K562 (cell line): Measurements from ENCODE around the gene EGFL6.

Experiments used
- CBFA2T3 ChIP-seq: fragments of 450-650 bp; IDR thresholded peaks from 2 replicates; pipeline ENCODE4 v1.6.1; 2017
- CBFB ChIP-seq: sonication (generic); formaldehyde crosslinking; IDR thresholded peaks from 2 replicates; pipeline ENCODE4 v1.4.0; 2020; ENCODE audit warnings: mild to moderate bottlenecking, missing genetic modification reagents
- CHD4 ChIP-seq: fragments of 200-600 bp; sonication (generic); IDR thresholded peaks from 3 replicates; pipeline ENCODE4 v1.6.1; 2012; ENCODE audit warnings: low read depth, mild to moderate bottlenecking, mixed read lengths, low read length, inconsistent platforms; ENCODE audit not compliant: insufficient read depth, insufficient replicate concordance, poor library complexity, severe bottlenecking
- KLF13 ChIP-seq: fragments of 450-650 bp; IDR thresholded peaks from 2 replicates; pipeline ENCODE4 v1.6.1; 2016; ENCODE audit warnings: missing genetic modification characterization, low read depth, mild to moderate bottlenecking, missing compliant biosample characterization, moderate library complexity, borderline replicate concordance
- POLR2A ChIP-seq: fragments of 450-650 bp; conservative IDR thresholded peaks from 2 replicates; pipeline ENCODE4 v1.6.1; 2016
- RNF2 ChIP-seq: sonication (generic); IDR thresholded peaks from 2 replicates; pipeline ENCODE4 v1.6.1; 2016
- RUNX1 ChIP-seq: sonication (generic); IDR thresholded peaks from 2 replicates; pipeline ENCODE4 v1.6.1; 2016; ENCODE audit warnings: antibody characterized with exemption, low read depth
- SIN3A ChIP-seq, 2 experiments: fragments of 150-350 bp in 1 of 2; IDR thresholded peaks; 2 replicates each; pipeline ENCODE4 v1.6.1; 2011 to 2016; ENCODE audit warnings: borderline replicate concordance in 2 of 2, low read depth in 2 of 2, low read length in 2 of 2, mild to moderate bottlenecking in 2 of 2, moderate library complexity in 2 of 2; ENCODE audit not compliant: control insufficient read depth in 1 of 2
- SPI1 ChIP-seq: IDR thresholded peaks from 2 replicates; pipeline ENCODE4 v1.6.1; 2011; ENCODE audit warnings: low read depth, low read length, control low read depth, borderline replicate concordance
- ZNF224 ChIP-seq: sonication (generic); formaldehyde crosslinking; IDR thresholded peaks from 2 replicates; pipeline ENCODE4 v1.8.0; 2022; ENCODE audit warnings: mild to moderate bottlenecking, missing genetic modification reagents
- TF ChIP-seq, protein P1 (sequence below): fragments of 450-650 bp; IDR thresholded peaks from 2 replicates; pipeline ENCODE4 v1.7.1; 2018; ENCODE audit warnings: mild to moderate bottlenecking, low read depth; ENCODE audit not compliant: partially characterized antibody
- TF ChIP-seq, protein P2 (sequence below), 3 experiments: IDR thresholded peaks in 2 of 3; conservative IDR thresholded peaks in 1 of 3; 2 replicates each; pipeline ENCODE4 v1.5.1; 2011 to 2012; ENCODE audit warnings: low read length in 3 of 3, mild to moderate bottlenecking in 3 of 3, control low read depth in 2 of 3, improper control_type of control experiment in 1 of 3, inconsistent platforms in 1 of 3, low read depth in 1 of 3, mixed read lengths in 1 of 3, moderate library complexity in 1 of 3; ENCODE audit not compliant: insufficient read depth in 2 of 3
- TF ChIP-seq, protein P3 (sequence below): sonication (generic); formaldehyde crosslinking; IDR thresholded peaks from 2 replicates; pipeline ENCODE4 v1.8.0; 2023; ENCODE audit warnings: missing genetic modification reagents, mild to moderate bottlenecking, borderline replicate concordance

DNA sequence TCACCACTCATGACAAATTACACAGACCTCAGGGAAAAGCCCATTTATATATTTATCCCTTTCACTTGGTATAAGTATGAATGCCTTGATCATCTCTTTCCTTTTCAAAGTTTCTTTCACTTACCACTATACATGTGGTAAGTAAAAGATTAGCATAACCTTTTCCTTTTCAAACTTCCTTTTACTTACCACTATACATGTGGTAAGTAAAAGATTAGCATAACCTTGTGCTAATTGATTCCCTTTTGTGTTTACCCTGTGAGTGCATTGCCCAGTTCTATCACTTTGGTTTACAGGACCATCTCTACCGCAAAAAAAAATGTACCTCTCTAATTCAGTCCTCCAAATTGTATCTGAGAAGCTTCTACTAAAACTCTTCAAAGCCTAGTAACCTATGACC lies 50.8 kb downstream of the EGFL6 start:
- TF ChIP-seq, protein P1, sequence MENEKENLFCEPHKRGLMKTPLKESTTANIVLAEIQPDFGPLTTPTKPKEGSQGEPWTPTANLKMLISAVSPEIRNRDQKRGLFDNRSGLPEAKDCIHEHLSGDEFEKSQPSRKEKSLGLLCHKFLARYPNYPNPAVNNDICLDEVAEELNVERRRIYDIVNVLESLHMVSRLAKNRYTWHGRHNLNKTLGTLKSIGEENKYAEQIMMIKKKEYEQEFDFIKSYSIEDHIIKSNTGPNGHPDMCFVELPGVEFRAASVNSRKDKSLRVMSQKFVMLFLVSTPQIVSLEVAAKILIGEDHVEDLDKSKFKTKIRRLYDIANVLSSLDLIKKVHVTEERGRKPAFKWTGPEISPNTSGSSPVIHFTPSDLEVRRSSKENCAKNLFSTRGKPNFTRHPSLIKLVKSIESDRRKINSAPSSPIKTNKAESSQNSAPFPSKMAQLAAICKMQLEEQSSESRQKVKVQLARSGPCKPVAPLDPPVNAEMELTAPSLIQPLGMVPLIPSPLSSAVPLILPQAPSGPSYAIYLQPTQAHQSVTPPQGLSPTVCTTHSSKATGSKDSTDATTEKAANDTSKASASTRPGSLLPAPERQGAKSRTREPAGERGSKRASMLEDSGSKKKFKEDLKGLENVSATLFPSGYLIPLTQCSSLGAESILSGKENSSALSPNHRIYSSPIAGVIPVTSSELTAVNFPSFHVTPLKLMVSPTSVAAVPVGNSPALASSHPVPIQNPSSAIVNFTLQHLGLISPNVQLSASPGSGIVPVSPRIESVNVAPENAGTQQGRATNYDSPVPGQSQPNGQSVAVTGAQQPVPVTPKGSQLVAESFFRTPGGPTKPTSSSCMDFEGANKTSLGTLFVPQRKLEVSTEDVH, result no peak
- TF ChIP-seq KLF13, result no peak
- TF ChIP-seq RNF2, result no peak
- TF ChIP-seq ZNF224, result no peak
- TF ChIP-seq SIN3A (IDR thresholded peaks at IDR 0.05; ENCODE audit: borderline replicate concordance in 2 of 2, control insufficient read depth in 1 of 2, low read depth in 2 of 2, low read length in 2 of 2), result no peak
- no peak for TF ChIP-seq SPI1
- TF ChIP-seq RUNX1, result no peak
- TF ChIP-seq CBFA2T3, result no peak
- TF ChIP-seq POLR2A, result no peak
- TF ChIP-seq, protein P2, sequence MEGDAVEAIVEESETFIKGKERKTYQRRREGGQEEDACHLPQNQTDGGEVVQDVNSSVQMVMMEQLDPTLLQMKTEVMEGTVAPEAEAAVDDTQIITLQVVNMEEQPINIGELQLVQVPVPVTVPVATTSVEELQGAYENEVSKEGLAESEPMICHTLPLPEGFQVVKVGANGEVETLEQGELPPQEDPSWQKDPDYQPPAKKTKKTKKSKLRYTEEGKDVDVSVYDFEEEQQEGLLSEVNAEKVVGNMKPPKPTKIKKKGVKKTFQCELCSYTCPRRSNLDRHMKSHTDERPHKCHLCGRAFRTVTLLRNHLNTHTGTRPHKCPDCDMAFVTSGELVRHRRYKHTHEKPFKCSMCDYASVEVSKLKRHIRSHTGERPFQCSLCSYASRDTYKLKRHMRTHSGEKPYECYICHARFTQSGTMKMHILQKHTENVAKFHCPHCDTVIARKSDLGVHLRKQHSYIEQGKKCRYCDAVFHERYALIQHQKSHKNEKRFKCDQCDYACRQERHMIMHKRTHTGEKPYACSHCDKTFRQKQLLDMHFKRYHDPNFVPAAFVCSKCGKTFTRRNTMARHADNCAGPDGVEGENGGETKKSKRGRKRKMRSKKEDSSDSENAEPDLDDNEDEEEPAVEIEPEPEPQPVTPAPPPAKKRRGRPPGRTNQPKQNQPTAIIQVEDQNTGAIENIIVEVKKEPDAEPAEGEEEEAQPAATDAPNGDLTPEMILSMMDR (IDR thresholded peaks at IDR 0.05 in 2 of 3, conservative IDR thresholded peaks at IDR 0.05 in 1 of 3; ENCODE audit: insufficient read depth in 2 of 3, low read depth in 1 of 3, low read length in 3 of 3), result no peak
- TF ChIP-seq, protein P3, sequence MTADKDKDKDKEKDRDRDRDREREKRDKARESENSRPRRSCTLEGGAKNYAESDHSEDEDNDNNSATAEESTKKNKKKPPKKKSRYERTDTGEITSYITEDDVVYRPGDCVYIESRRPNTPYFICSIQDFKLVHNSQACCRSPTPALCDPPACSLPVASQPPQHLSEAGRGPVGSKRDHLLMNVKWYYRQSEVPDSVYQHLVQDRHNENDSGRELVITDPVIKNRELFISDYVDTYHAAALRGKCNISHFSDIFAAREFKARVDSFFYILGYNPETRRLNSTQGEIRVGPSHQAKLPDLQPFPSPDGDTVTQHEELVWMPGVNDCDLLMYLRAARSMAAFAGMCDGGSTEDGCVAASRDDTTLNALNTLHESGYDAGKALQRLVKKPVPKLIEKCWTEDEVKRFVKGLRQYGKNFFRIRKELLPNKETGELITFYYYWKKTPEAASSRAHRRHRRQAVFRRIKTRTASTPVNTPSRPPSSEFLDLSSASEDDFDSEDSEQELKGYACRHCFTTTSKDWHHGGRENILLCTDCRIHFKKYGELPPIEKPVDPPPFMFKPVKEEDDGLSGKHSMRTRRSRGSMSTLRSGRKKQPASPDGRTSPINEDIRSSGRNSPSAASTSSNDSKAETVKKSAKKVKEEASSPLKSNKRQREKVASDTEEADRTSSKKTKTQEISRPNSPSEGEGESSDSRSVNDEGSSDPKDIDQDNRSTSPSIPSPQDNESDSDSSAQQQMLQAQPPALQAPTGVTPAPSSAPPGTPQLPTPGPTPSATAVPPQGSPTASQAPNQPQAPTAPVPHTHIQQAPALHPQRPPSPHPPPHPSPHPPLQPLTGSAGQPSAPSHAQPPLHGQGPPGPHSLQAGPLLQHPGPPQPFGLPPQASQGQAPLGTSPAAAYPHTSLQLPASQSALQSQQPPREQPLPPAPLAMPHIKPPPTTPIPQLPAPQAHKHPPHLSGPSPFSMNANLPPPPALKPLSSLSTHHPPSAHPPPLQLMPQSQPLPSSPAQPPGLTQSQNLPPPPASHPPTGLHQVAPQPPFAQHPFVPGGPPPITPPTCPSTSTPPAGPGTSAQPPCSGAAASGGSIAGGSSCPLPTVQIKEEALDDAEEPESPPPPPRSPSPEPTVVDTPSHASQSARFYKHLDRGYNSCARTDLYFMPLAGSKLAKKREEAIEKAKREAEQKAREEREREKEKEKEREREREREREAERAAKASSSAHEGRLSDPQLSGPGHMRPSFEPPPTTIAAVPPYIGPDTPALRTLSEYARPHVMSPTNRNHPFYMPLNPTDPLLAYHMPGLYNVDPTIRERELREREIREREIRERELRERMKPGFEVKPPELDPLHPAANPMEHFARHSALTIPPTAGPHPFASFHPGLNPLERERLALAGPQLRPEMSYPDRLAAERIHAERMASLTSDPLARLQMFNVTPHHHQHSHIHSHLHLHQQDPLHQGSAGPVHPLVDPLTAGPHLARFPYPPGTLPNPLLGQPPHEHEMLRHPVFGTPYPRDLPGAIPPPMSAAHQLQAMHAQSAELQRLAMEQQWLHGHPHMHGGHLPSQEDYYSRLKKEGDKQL (CRISPR knock-in tag), result no peak
- no peak for TF ChIP-seq CBFB (CRISPR knock-in tag)
- TF ChIP-seq CHD4, result no peak
